Measurements from ENCODE around the gene APBA3.

Gene APBA3

DNA sequence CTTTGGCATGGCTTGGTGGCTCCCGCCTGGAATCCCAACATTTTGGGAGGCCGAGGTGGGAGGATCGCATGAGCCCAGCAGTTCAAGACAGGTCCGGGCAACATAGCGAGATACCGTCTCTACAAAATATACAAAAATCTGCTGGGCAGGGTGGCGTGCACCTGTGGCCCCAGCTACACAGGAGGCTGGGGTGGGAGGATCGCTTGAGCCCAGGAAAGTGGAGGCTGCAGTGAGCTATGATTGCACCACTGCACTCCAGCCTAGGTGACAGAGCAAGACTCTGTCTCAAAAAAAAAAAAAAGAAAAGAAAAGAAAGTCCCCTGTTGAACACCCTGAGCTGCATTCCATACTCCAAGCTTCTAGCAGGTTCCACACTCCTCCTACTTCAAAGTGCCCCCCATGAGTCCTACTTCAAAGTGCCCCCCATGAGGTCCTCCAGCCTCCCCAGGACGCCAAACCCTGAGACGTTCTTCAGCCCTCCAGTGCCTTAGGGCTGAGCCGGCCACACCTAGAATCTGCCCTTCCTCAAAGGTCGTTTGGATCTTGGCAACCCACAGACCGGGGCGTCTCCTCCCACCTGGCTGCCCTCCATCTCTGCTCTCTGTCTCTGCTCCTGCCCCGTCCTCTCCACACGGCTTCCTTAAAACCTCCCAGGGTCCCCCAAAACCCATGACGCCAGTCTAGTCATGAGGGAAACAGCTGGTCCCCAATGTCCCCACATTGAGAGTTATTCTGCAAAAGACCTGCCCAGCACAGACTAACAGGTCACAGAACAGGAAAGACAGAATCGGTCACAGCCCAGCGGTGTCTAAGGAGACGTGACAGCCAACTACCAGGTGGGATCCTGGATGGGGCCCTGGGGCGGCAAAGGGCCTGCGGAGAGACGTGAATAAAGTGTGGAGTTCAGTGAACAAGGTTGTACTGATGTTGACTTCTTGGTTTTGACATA, 48.6 kb downstream of the APBA3 start:
- H3K4me3 ChIP-seq (ENCODE audit: low read depth, low read length), result no peak overlapping the region
- no peak for DNase-seq (ENCODE audit: low read depth)
- TF ChIP-seq, protein P1, sequence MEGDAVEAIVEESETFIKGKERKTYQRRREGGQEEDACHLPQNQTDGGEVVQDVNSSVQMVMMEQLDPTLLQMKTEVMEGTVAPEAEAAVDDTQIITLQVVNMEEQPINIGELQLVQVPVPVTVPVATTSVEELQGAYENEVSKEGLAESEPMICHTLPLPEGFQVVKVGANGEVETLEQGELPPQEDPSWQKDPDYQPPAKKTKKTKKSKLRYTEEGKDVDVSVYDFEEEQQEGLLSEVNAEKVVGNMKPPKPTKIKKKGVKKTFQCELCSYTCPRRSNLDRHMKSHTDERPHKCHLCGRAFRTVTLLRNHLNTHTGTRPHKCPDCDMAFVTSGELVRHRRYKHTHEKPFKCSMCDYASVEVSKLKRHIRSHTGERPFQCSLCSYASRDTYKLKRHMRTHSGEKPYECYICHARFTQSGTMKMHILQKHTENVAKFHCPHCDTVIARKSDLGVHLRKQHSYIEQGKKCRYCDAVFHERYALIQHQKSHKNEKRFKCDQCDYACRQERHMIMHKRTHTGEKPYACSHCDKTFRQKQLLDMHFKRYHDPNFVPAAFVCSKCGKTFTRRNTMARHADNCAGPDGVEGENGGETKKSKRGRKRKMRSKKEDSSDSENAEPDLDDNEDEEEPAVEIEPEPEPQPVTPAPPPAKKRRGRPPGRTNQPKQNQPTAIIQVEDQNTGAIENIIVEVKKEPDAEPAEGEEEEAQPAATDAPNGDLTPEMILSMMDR (IDR thresholded peaks at IDR 0.05; ENCODE audit: low read depth, low read length, missing control alignments), result no peak

DNA sequence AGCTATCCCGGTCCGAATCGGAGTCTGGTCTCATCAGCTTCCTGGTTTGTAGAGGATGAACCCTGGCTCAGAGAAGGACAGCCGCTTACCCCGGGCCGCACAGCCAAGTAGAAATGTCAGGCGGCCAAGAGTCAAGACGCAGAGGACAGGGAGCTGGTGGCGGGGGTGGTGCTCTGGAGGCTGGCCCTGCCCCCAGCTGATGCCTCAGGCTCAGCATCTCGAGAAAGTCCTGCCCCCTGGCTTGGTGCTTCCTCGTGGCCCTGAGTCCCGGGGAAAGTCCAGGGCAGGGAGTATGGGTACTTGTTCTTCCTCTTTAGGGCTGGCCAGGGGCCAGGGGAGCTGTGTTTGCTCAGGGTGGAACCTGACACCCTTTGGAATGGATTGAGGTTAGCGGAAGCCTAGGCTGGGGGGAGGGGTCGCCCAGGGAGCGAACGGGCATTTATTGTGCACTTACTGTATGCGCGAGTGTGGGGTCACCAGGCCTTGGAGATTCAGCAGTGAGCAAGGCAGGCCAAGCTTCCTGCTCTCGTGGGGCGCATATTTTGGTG, 51.2 kb downstream of the APBA3 start:
- no peak overlapping the region for H3K4me3 ChIP-seq (ENCODE audit: low read depth, low read length)
- no peak for DNase-seq (ENCODE audit: low read depth)
- TF ChIP-seq, protein P1 (IDR thresholded peaks at IDR 0.05; ENCODE audit: low read depth, low read length, missing control alignments), result no peak

DNA sequence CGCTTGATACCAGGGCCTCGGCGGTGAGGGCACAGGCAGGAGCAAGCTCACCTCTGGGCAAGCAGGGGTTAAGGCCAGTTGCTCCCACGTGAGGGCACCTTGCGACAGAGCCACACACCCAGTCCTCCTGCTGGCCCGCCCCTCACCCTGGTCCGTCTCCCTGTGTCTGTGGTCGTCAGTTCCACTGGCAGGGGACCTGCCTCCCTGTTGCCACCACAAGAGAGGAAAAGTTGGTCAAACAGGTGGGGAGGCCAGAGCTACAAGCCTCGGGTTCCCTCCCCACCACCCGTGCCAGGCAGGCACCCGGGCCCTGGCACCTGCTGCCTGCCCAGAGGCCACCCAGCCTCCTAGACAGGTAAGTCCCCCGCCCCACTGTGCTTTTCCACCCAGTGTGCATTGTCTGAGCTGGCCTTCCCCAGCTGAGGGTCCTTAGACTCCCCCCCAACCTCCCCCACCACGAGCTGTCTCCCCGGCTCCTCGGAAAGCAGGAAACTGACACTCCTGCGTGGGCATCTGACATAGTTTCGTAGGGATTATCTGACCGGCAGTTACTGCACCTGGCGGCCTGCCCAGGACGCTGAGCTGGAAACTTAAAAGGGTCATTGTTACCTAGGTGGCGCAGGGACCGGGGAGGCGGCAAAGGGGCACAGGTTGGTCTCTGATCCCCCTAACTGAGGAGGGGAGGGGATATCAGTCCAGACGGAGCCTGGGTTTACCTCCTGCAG, 53.1 kb downstream of the APBA3 start, which contains the start of gene TJP3:
TSS of gene TJP3 (plus strand) at position 178 of the 725 bp plus-strand sequence. CDS start 20,049 bp downstream, outside the sequence.
- no peak for DNase-seq (ENCODE audit: low read depth)
- no peak within 1 kb of the TSS for H3K4me3 ChIP-seq (ENCODE audit: low read depth, low read length)
- TF ChIP-seq, protein P1 (IDR thresholded peaks at IDR 0.05; ENCODE audit: low read depth, low read length, missing control alignments), result no peak

DNA sequence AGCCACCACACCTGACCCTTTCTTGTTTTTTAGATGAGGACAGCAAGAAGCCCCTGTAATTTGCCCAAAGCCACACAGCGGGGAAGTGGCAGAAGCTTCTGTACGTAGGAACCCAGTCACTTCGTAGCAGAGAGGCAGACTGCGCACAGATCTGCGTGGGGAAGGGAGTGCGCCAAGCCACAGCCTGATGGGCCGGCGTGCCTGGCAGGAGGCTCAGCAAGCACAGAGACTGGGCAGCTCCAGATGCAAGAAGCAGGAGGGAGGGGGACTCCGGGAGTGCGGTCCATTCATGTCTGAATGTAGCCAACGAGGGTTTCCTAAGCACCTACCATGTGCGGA, 53.7 kb downstream of the APBA3 start:
- TF ChIP-seq, protein P1 (IDR thresholded peaks at IDR 0.05; ENCODE audit: low read depth, low read length, missing control alignments), result no peak
- no peak overlapping the region for H3K4me3 ChIP-seq (ENCODE audit: low read depth, low read length)
- DNase-seq (ENCODE audit: low read depth), result no peak

DNA sequence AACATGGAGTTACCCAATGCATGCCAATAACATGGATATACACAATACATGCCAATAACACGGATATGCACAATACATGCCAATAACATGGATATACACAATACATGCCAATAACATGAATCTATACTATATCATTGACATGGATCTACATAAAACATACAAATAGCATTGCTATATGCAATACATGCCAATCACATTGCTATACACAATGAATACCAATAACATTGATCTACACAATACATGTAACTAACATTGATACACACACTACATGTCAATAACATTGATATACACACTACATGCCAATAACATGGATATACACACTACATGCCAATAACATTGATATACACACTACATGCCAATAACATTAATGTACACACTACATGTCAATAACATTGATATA, 60.3 kb downstream of the APBA3 start:
- no peak overlapping the region for H3K4me3 ChIP-seq (ENCODE audit: low read depth, low read length)

More for the DNA sequence above, 60.3 kb downstream of the APBA3 start:
- DNase-seq (ENCODE audit: low read depth), result no peak
- TF ChIP-seq, protein P1 (IDR thresholded peaks at IDR 0.05; ENCODE audit: low read depth, low read length, missing control alignments), result no peak

All from GM12864 (cell line).